ENCODE results near the gene CD36. TPM values are rescaled to one million over a fixed set of nuclear protein-coding genes. Genes with fewer than 3 reads are reported as not detected.
"Not testable (repeated sequence)": the region's sequence is repeated elsewhere in the genome, so short reads cannot be mapped to it uniquely, and the experiment has no call there.

The CD36 gene
- total RNA-seq, 1 donor from 2014 or later, result not detected

DNA sequence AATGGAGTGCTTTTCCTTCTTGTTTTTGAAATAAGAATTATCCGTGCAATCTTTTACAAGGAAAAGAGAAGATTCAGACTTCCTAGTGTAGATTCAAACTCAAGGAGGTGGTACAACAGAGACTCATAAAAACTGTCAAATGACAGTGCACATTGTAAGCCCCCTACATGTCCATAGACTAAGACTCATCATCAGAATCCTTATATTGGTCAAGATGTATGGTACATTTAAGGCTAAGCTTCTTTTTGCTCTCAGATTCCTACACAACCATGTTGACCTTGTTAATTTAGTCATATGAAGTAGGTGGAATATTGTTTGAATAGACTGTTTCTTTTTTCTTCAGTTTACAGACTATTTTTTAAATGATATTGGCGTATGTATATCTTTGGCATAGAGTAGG lies 11.6 kb downstream of the CD36 start:
- intact Hi-C loops (cut with micrococcal nuclease), result no loop called here

DNA sequence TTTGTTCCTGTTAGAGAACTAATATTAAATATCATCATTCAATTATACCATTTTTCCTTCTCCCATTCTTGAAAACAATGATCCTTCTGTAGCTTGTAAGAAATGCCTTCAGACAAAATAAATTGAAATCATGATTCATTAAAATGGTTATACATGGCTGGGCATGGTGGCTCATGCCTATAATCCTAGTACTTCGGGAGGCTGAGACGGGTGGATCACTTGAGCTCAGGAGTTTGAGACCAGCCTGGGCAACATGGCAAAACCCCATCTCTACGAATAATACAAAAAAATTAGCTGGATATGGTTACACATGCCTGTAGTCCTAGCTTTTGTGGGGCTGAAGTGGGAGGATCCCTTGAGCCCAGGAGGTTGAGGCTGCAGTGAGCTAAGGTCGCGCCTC lies 13.0 kb downstream of the CD36 start:
- intact Hi-C loops (cut with micrococcal nuclease), result no loop called here

DNA sequence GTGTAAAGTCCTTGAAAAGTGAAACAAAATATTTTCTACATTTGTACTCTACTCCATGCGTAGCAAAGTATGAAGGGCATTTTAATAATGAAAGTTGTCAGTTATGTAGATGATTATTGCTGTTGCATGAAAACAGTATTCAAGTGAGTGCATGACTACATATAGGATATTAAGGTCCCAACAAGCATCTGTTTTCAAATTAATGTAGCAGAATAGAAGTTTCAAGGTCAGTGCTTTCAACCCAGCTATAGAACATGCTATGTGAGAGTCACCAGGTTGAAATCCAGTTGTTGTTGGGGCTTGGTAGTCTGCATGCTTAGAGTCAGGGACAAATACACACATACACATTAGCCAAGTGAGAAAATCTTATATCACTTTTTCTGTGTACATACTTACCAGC lies 14.8 kb downstream of the CD36 start:
- intact Hi-C loops (cut with micrococcal nuclease), result no loop called here

- intact Hi-C loops (cut with micrococcal nuclease), result loop anchor here (5.0 kb wide), 1 partner anchor 228 kb away; no protein-coding TSS in a partner anchor
Measured at GRCh38 chr7:80654887-80655340, 16.5 kb downstream of the CD36 start.

GRCh38 chr7:80656029-80656428 lies 17.6 kb downstream of the CD36 start:
- intact Hi-C loops (cut with micrococcal nuclease), result loop anchor here (5.0 kb wide), 1 partner anchor 229 kb away; no protein-coding TSS in a partner anchor

GRCh38 chr7:80659120-80660055 lies 20.9 kb downstream of the CD36 start:
- intact Hi-C loops (cut with micrococcal nuclease), result loop anchor here (1.0 to 5.0 kb wide), 2 partner anchors 232 to 599 kb away; no protein-coding TSS in a partner anchor

- intact Hi-C loops (cut with micrococcal nuclease), result no loop called here
Measured at GRCh38 chr7:80660939-80661338, 22.5 kb downstream of the CD36 start.

- intact Hi-C loops (cut with micrococcal nuclease), result no loop called here
Measured at GRCh38 chr7:80661729-80662128, 23.3 kb downstream of the CD36 start.

- intact Hi-C loops (cut with micrococcal nuclease), result no loop called here
Measured at GRCh38 chr7:80662252-80662651, 23.8 kb downstream of the CD36 start.

DNA sequence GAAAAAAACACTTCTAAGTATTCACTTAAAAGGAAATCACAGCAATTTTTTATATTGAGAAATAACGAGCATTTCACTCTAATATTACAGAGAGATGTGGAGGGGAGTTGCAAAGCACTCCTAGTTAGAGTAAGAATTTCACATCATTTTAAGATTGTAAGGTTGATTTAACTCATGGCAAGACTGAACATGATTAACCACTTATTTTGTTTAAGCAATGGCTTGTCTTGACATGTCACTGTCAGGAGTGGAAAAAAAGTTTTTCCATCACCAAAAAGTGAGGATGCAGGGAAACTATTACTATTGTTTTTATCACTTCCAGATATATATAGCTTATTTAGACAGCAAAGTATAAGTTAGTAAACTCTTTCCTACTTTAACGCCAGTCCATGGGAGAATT lies 27.1 kb downstream of the CD36 start:
- intact Hi-C loops (cut with micrococcal nuclease), result no loop called here

GRCh38 chr7:80666376-80666775 lies 27.9 kb downstream of the CD36 start:
- intact Hi-C loops (cut with micrococcal nuclease), result no loop called here

- intact Hi-C loops (cut with micrococcal nuclease), result not testable (repeated sequence)
Measured at GRCh38 chr7:80669367-80669766, 30.9 kb downstream of the CD36 start.

DNA sequence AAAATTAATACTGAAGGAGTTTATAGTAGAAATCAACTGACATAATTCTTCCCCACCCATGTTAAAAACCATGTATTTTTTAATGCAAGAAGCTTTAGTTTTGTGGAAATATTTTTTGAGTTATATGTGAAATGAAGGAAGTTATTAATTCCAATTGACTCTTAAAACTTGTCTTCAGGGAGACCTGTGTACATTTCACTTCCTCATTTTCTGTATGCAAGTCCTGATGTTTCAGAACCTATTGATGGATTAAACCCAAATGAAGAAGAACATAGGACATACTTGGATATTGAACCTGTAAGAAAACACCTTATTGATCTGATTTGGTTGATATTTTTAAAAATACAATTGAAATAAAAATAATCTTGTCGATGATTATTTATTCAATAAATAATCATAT lies 33.3 kb downstream of the CD36 start:
- intact Hi-C loops (cut with micrococcal nuclease), result loop anchor here (10.0 kb wide), 1 partner anchor 57 kb away; no protein-coding TSS in a partner anchor

DNA sequence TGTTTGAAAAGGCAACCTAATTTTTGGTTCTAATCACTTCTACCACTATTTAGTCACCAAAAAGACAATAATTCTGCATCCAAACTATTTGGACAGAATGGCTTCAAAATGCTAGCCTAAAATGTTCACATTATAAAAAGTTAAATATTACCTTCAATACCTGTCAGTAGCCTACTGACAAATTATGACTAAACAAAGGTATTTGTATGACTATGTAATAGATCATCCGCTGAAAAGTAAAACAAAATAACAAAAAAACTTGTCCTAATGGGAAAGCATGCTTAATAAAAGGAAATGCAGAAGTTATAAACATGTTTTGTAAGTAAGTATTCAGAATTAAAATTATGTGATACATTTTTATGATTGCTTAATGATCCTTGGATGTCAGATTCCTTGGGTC lies 36.6 kb downstream of the CD36 start:
- intact Hi-C loops (cut with micrococcal nuclease), result loop anchor here (10.0 kb wide), 1 partner anchor 60 kb away; no protein-coding TSS in a partner anchor

DNA sequence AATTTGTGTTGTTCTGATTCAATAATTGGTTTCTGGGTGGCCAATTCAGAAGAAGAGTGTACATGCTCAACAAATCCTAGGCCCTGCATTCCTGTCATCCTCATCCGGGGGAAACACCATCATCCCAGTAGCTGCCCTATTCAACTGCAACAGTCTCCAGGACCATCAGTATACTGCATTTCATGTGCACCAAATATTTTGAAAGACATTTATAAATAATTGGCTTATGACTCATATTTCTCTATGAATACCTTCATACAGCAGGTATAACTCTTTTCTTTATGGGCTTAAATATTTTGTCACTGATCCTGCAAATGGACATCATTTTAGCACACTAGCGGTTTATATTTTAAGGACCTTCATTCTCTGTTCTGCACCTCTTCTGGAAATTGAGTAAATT lies 38.0 kb downstream of the CD36 start:
- intact Hi-C loops (cut with micrococcal nuclease), result loop anchor here (10.0 kb wide), 1 partner anchor 62 kb away; no protein-coding TSS in a partner anchor

- intact Hi-C loops (cut with micrococcal nuclease), result loop anchor here (10.0 kb wide), 1 partner anchor 63 kb away; no protein-coding TSS in a partner anchor
Measured at GRCh38 chr7:80677629-80678028, 39.2 kb downstream of the CD36 start.

GRCh38 chr7:80678707-80679106 lies 40.3 kb downstream of the CD36 start:
- intact Hi-C loops (cut with micrococcal nuclease), result loop anchor here (10.0 kb wide), 1 partner anchor 64 kb away; no protein-coding TSS in a partner anchor

- intact Hi-C loops (cut with micrococcal nuclease), result loop anchor here (10.0 kb wide), 1 partner anchor 65 kb away; no protein-coding TSS in a partner anchor
Measured at GRCh38 chr7:80679921-80680907, 41.8 kb downstream of the CD36 start.

DNA sequence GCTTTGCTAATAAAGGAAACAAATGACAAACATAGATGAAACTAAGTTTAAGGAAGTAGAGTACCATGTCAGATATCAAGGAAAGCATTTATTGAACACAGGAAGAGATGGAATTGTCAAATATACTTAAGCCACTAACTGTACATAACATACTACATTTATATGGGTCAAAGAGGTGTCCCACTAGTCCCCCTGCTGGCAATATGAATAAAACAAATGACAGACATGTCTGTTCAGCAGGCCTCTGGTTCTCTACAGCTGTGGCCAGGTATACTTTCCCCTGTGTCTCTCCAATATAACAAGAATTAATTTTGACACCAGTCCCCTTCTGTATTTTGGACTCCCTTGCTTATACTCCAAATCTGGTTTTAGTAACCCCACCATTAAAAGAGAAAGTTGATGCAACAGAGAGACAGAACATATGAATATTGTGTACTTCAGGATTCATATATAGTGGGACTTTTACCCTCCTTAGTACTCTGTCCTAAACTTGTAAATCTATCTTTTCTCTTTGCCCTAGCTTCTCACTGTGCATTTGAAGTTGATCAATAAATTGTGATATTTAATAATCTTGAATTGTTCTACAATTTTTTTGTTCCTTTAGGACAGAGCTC lies 42.9 kb downstream of the CD36 start:
- intact Hi-C loops (cut with micrococcal nuclease), result loop anchor here (1.0 kb wide), 1 partner anchor 621 kb away; no protein-coding TSS in a partner anchor

- intact Hi-C loops (cut with micrococcal nuclease), result no loop called here
Measured at GRCh38 chr7:80682744-80683143, 44.3 kb downstream of the CD36 start.

- intact Hi-C loops (cut with micrococcal nuclease), result no loop called here
Measured at GRCh38 chr7:80686576-80686975, 48.1 kb downstream of the CD36 start.
